ENCODE measurements around the gene CASP3.
"Not testable (repeated sequence)": the region's sequence is repeated elsewhere in the genome, so short reads cannot be mapped to it uniquely, and the experiment has no call there.

The CASP3 gene

GRCh38 chr4:184624972-184625554 lies 24.2 kb downstream of the CASP3 start:
- no peak for DNase-seq (ENCODE audit: low read depth, low spot score)
- no peak for TF ChIP-seq CTCF (IDR thresholded peaks at IDR 0.05; ENCODE audit: low read depth, low read length)
- in situ Hi-C loops (cut with HindIII; ENCODE audit: low sequenced_read_pairs) = no loop called here
- H3K4me3 ChIP-seq (ENCODE audit: low read depth, low read length) = no peak overlapping the region

GRCh38 chr4:184624504-184624903 lies 24.7 kb downstream of the CASP3 start:
- in situ Hi-C loops (cut with HindIII; ENCODE audit: low sequenced_read_pairs); H3K4me3 ChIP-seq (ENCODE audit: low read depth, low read length); DNase-seq (ENCODE audit: low read depth, low spot score): not testable (repeated sequence)

GRCh38 chr4:184621518-184621917 lies 27.7 kb downstream of the CASP3 start:
- in situ Hi-C loops (cut with HindIII; ENCODE audit: low sequenced_read_pairs) = no loop called here
- no peak for DNase-seq (ENCODE audit: low read depth, low spot score)
- TF ChIP-seq CTCF (IDR thresholded peaks at IDR 0.05; ENCODE audit: low read depth, low read length) = no peak
- no peak overlapping the region for H3K4me3 ChIP-seq (ENCODE audit: low read depth, low read length)

- no peak overlapping the region for H3K4me3 ChIP-seq (ENCODE audit: low read depth, low read length)
- in situ Hi-C loops (cut with HindIII; ENCODE audit: low sequenced_read_pairs) = no loop called here
- TF ChIP-seq CTCF (IDR thresholded peaks at IDR 0.05; ENCODE audit: low read depth, low read length) = no peak
- no peak for DNase-seq (ENCODE audit: low read depth, low spot score)
Observed at GRCh38 chr4:184620212-184620867, 28.9 kb downstream of the CASP3 start.

- in situ Hi-C loops (cut with HindIII; ENCODE audit: low sequenced_read_pairs) = no loop called here
- no peak for DNase-seq (ENCODE audit: low read depth, low spot score)
- H3K4me3 ChIP-seq (ENCODE audit: low read depth, low read length) = no peak overlapping the region
- no peak for TF ChIP-seq CTCF (IDR thresholded peaks at IDR 0.05; ENCODE audit: low read depth, low read length)
Observed at GRCh38 chr4:184617600-184618196, 31.5 kb downstream of the CASP3 start.

- in situ Hi-C loops (cut with HindIII; ENCODE audit: low sequenced_read_pairs) = no loop called here
- no peak for DNase-seq (ENCODE audit: low read depth, low spot score)
- no peak overlapping the region for H3K4me3 ChIP-seq (ENCODE audit: low read depth, low read length)
- TF ChIP-seq CTCF (IDR thresholded peaks at IDR 0.05; ENCODE audit: low read depth, low read length) = no peak
Observed at GRCh38 chr4:184616633-184617551, 32.4 kb downstream of the CASP3 start.

- DNase-seq (ENCODE audit: low read depth, low spot score); H3K4me3 ChIP-seq (ENCODE audit: low read depth, low read length); in situ Hi-C loops (cut with HindIII; ENCODE audit: low sequenced_read_pairs): not testable (repeated sequence)
Observed at GRCh38 chr4:184616168-184616567, 33.1 kb downstream of the CASP3 start.

Measured in astrocyte of the spinal cord (primary cell).